Kidney glomerular epithelial cell (primary cell): ENCODE measurements around the gene FCRL4.
"Not testable (repeated sequence)": the region's sequence is repeated elsewhere in the genome, so short reads cannot be mapped to it uniquely, and the experiment has no call there.

Experiments used
- DNase-seq: peaks from one replicate; lab custom pipeline; 2025; lab: John Stamatoyannopoulos, UW

The FCRL4 gene

DNA sequence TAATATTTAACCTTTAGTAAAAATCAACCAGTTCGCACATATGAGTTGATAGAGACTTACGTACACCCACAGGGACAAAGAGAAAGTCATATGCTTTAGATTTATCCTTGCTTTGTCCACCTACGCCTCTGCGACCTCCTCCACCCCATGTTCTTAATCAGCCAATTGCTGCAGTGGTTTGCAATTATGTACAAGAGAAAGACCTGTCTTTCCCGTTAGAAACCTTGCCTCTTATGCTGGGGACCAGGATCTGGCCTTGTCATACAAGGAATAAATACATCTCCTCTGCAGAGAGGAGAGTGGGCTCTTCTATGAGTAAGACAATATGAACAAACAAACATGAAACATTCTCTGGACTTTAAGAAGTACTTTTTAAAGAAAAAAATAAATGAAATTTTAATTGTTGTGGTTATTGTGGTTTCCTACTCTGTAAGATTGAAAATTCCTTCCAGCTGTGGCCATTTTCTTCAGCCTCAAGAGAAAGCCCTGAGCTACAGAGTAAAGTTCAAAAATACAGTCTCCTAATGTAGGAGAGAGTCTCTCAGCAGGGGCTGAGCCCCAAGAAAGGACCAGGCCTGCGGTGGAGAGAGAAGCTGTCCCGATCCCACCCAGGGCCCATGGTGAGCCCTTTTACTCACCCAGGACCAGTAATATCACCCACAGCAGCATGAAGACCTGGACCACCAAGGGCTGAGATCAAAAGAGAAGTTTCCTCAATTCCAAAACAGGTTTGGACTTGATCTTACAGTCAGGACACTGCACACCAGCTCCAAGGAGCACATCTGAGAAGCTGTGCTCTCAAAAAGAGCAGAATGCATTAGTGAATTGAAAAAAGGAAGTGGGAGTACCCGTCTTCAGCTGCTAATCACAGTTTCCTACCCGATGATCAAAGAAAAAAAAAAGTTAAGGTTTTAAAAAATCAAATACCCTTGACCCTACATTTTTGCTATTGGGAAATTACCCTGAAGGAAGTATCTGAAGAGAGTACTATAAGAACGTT, 45.9 kb downstream of the FCRL4 start, which contains the start of gene FCRL5:
Gene FCRL5, minus strand, starts transcription at position 822 of the 1,000 bp plus-strand sequence. Its CDS starts 153 bp downstream, at position 669.
- no peak for DNase-seq

DNA sequence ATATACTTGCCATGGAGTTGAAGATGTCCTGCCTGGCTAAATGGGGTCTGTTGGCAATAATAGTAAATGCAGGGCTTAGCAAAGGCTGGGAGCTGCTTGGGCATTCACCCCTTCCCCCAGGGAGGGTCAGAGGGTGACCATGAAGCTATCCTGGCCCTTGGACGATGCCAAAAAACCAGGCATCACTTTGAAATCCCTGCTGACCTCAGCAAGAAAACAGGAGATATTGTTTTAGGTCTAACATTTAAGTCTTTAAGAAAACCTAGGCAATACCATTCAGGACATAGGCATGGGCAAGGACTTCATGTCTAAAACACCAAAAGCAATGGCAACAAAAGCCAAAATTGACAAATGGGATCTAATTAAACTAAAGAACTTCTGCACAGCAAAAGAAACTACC, 49.8 kb downstream of the FCRL4 start:
- DNase-seq: not testable (repeated sequence)

DNA sequence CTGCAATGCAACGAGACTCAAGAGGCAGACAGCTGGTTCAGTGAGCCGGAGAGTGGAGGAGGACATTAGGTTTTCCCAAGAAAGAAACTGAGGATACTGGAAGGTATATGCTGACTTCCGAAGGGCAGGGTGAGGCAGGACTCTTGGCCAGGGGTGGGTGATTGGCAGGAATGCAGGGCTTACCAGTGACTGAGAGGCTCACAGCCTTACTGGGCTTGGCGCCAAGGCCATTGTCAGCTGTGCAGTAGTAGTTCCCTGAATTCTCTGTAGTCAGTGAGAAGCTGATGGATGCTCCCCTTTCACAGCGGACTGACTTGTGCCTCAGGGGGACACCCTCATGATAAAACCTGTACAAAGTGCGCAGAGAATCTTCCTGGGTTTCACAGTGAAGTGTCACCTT, 55.2 kb downstream of the FCRL4 start:
- no peak for DNase-seq

DNA sequence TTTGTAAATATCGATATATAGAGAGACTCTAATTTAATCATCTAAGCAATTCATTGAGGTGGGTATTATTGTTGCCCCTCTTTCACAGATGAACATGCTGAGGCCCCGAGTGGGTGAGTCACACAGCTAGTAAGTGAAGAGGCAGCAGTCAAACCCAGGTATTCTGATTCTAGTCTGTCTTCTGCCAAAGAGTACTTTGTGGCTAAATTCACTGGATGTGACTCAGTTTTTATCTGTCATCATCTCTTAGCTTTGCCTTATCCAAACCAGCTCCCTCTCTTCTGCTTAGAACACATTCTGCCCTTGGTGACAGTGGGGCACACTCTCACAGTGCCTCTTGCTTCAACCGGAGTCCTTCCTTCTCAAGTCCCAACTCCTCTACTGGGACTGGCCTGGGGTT, 57.0 kb downstream of the FCRL4 start:
- DNase-seq: no peak

DNA sequence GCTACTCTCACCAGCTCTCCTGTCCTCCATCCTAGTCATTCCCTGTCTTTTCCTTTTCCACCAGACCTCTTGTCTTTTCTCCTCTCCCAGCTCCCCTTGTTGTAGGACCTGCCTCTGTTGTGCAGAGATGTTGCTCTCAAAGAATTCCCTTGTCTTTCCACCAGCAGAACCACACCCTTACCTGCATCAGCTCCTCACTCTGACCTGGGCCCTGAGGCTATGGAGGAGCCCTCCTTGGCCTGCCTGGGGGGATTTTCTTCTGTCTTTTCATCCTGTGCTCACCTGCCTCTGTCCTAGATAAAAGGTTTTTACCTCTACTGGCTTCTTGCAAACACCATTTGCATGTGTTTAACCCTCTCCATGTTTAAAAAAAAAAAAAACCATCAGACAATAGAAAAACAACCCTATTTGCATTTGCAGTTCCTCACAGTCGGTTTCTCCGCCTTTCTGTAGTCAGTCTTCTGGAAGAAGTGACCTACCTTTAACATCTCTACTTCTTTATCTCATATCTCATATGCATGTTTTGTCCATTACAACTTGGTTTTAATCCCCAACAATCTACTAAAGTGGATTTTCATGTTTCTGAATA, 57.6 kb downstream of the FCRL4 start:
- DNase-seq: no peak

DNA sequence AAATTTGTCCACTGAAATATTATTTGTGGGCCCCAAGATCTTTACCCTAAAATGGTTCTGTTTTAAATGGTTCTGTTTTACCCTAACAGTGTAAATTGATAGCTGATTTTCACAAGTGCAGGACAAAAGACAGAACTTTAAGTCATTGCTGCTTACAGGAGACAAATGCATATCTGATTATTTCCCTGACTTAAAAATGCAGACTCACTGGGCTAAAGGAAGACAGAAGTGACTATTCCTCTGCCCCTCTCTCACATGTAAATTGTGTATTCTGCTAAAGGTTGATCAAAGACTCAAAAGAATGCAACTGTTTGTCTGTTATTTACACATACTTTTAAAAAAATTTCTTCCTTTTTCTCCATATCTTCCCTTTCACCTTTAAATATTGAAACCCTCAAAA, 58.3 kb downstream of the FCRL4 start:
- DNase-seq: no peak

DNA sequence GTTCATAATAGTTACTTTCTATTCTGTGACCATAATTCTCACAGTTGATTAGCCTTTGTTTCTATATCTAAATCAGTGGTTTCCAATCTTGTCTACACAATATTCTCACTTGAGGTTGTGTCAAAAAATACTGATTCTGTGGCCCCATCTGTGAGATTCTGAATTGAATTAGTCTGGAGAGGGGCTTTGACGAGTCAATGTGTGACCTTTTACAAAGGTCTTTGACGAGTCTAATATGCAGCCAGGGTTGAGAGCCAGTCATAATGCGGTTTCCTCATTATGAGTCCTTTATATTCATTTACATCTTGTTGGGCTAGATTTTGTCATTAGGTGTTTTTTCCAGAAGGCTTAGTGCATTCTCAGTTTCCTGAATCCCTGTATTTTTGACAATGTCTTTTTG, 65.3 kb downstream of the FCRL4 start:
- DNase-seq: no peak

DNA sequence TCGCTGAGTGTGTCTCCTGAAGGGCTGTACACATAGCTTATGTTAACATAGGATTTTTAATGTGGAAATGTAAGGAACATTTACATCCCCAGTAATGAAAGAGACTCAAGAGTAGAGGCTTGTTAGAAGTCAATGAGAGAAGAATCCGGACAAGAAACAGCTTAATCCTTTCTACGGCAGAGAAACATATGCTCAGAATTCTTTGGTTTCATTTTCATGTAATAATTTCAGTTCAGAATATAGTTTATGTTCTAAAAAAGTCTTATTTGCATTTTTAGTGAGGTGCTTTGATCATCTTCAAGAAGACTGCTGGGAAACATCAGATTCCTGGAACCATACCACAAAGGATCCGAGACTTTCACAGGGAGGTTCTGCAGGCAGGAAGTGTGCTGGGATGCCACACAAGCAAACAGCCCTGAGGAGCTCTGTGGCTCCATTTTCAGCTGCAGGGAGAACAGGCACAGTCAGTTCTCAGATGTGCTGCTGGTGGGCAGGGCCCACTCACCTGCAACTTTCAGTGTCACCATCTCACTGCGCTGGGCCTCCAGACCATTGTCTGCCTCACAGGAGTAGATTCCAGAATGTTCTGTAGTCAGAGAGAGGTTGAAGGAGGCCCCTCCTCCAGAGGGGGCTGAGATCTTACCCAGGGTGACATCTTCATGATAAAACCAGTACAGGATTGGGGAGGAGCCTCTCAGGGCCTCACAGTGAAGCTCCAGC, 74.0 kb downstream of the FCRL4 start:
- no peak for DNase-seq
